NCI-H526 (cell line): Measurements from ENCODE around the gene ECHS1.
"Not testable (repeated sequence)": the region's sequence is repeated elsewhere in the genome, so short reads cannot be mapped to it uniquely, and the experiment has no call there.

Experiments used
- DNase-seq, 2 experiments: peaks; one replicate each; lab custom pipeline; 2025; lab: John Stamatoyannopoulos, UW

ECHS1 gene

GRCh38 chr10:133378251-133379096 is 5.3 kb upstream of the ECHS1 start:
- peak in 1 of 2 experiments; percentile 70 for DNase-seq

GRCh38 chr10:133377818-133378250 is 4.7 kb upstream of the ECHS1 start:
- DNase-seq = no peak

- no peak for DNase-seq
These were observed 4.1 kb upstream of the ECHS1 start for GRCh38 chr10:133377025-133377817.

DNA sequence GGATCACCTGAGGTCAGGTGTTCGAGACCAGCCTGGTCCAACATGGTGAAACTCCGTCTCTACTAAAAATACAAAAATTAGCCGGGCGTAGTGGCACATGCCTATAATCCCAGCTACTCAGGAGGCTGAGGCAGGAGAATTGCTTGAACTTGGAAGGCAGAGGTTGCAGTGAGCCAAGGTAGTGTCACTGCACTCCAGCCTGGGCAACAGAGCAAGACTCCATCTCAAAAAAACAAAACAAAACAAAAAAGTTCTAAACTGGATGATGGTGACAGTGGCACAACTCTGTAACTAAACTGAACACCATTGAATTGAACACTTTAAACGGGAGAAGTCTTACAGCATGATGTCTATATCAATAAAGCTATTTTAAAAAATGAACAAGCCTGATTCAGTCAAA is 3.0 kb upstream of the ECHS1 start:
- DNase-seq = not testable (repeated sequence)

DNA sequence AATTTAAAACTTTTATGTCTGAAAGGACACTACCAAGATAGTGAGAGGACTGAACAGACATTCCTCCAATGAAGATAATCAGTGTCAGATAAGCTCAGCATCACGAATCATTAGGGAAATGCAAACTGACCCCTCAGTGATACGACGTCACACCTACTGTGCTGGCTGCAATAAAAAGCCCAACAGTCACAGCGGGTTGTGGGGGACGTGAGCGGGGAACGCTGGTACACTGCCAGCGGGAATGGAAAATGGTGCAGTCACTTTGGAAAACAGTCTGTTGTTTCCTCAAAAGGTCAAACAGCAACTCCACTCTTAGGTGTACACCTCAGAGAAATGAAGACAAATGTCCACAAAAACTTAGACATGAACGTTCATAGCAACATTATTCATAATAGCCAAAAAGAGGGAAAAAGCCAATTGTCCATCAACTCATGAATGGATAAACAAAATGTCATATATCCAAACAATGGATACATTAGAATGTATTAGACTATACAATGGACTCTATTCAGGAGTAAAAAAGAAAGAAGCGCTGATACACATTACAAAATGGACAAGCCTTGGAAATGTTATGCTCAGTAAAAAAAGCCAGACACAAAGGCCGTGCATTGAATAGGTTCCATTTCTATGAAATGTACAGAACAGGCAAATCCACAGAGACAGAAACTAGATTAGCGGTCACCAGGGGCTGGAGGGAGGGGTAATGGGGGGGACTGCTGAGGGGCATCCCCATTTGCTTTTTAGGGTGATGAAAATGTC is 2.4 kb upstream of the ECHS1 start:
- no peak for DNase-seq

GRCh38 chr10:133372507-133372906 is 647 bp downstream of the ECHS1 start:
- DNase-seq = no peak

- DNase-seq = no peak
These were observed 2.9 kb downstream of the ECHS1 start for GRCh38 chr10:133370030-133370786.

DNA sequence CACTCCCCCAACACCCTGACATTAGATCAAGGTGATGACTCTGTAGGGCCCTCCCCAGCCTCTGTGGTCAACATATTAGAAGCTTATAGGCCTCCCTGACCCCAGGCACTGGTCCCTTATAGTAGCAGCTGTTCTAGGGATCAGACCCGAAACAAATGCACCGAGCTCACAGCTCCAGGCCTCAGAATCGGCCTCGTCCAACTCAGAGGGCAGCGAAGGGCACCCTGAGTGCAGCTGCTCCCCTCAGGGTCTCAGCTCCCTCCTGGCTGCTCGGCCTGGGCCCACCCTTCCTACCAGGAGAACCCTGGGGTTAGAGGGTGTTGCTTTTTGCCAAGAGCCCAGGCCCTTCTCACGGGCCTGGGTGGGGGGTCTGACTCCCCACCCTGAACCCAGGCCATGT is 5.0 kb downstream of the ECHS1 start:
- DNase-seq = no peak

GRCh38 chr10:133367461-133367860 is 5.7 kb downstream of the ECHS1 start:
- not testable (repeated sequence) for DNase-seq

- no peak for DNase-seq
These were observed 6.4 kb downstream of the ECHS1 start for GRCh38 chr10:133366751-133367150.

- DNase-seq = no peak
These were observed 7.0 kb downstream of the ECHS1 start for GRCh38 chr10:133366130-133366478.

DNA sequence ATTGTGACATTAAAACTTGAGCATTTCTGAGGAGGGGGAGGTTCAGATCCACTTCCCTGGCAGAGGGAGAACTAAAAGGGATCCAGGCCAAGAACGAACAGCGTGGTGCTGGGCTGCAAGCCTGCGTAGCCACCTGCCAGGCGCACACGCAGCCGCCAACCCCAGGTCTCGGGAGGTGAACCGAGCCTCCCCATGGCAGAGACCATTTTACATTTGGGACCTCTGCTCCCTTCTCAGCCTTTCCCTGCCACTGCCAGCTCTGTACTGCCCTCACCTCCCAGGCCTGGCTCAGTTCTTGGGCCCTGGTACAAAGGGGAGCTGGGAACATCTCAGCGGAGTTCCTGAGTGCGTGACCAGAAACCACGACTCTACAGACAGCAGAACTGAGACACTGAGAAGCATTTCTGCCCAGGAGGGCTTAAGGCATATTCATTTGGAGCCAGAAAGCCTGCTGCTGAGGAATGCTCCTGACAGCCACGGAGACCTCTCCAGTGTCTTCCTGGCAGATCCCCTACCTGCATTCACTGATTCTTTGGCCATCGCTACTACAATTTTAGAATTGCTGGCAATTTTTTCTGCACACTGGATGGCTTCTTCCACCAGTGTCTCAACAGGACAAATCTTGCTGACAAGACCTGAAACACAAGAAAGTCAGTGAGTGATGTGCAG is 7.6 kb downstream of the ECHS1 start:
- no peak for DNase-seq

DNA sequence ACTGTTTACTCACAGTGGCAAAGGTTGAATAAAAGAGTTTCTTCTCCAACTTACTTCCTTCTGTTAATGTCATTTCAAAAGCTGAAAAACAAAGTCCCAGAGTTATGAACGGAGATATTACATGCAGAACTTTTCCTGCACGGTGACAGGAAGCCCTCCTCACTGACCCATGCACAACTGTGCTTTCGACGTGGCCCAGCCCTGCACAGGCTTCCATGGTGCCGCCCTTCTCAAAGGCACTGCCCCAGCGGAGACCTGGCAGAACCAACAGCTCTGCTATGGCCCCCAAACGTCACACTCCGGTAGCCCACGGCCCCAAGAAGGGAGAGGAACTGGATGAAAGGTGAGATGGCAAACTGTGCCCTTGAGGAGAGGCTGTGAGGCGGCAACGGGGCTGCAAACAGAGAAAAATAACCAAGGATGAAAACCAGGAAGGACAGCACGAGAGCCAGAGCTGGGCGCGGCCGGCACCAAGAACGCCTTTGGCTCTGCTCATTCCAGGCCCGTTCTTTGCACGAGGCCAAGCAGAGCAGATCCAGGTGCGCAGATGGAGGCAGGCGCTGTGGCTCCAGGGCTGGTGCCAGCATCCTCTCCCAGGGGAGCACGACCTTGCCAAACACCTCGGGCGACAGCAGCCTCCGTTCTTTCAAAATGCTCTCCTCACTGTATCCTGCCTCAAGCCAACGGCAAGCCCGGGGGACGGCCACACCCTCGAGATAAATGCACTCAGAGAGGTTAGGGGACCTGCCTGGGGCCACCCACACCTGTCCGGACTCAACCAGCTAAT is 8.3 kb downstream of the ECHS1 start:
- no peak for DNase-seq

- no peak for DNase-seq
These were observed 10.3 kb downstream of the ECHS1 start for GRCh38 chr10:133362846-133363245.

DNA sequence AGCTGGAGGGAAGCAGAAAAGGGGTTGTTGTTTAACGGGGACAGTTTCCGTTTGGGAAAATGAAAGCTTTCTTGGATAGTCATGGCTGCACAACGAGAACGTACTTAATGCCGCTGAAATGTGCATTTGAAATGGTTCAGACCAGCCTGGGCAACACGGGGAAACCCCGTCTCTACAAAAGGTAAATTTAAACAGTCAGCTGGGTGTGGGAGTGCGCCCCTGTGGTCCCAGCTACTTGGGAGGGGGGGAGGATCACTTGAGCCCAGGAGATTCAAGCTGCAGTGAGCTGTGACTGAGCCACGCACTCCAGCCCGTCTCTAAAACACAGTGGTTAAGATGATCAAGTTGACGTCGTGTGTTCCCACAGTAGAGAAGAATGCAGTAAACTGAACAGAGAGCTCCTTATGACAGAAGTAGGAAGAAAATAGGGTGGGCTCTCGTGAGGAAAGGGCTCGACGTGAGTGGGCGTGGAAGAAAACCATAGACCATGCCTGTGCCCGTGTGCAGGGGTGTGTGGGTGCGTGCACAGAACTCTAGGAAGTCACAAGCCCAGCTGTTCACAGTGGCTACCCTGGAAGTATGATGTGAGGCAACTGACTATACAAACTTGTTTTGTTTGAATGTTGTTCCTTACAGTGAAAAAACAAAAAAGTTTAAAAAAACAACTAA is 11.2 kb downstream of the ECHS1 start:
- DNase-seq = no peak

GRCh38 chr10:133361227-133361626 is 11.9 kb downstream of the ECHS1 start:
- DNase-seq = no peak

DNA sequence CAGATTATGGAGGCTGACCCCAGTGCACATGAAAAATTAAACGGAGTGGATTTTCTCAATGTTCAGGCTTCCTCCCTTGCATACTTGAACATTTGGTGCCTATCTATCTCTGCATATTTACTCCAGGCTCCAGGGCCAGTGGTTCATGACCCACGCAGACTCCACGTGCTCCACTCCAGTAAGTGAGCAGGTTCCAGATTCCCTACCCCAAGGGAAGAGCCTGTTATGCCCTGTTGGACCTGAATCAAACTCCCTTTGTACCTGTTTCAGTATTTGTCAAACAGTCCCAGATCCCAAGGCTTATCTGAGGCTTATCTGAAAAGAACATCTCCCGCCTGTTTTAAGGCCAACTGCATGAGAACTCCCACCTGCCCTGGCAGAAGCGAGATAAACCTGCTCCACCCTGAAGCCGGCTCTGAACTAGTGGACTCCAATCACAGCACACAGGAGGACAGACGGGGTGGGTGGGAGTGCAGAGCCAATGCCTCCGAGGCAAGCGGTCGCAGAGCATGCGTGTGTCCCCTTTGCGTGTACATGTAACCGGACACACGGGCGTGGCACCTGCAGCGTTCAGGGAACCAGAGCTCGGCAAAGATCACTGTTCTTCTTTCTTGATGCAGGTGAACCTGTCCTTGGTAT is 13.1 kb downstream of the ECHS1 start:
- peak in 1 of 2 experiments; percentile 25 for DNase-seq

DNA sequence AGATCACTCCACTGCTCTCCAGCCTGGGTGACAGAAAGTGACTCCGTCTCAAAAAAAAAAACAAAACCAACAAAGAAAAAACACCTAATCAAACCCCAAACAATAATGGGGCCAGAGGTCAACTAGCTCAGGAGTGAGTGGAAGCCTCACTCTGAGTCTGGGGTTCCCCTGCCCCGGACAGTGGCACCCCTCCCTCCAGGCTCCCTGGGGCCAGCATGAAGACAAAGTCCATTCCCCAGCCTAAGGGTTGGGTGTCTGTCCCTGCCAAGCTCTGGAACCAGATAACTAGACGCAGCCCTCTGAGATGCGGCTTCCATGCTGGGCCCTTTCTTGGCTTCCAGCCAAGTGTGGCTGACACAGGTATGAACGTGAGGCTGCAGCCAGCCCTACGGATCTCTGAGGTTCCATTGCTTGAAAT is 13.6 kb downstream of the ECHS1 start:
- DNase-seq = peak in 1 of 2 experiments; percentile 46

- no peak for DNase-seq
These were observed 14.2 kb downstream of the ECHS1 start for GRCh38 chr10:133358925-133359310.
